Central memory CD8-positive, alpha-beta T cell (primary cell): ENCODE results near the gene SBF2.
A peak's percentile ranks its signal among the peaks of the same experiment; 100 is the strongest.

Source experiments
- ATAC-seq: fragments of 150-1000 bp; cut with Tn5 transposase; replicated peaks from 2 replicates; pipeline ENCODE4 v1.10.0; 2022; ENCODE audit warnings: mild to moderate bottlenecking, moderate FRiP score, moderate number of reproducible peaks; ENCODE audit not compliant: poor library complexity, severe bottlenecking; ENCODE audit errors: extremely low read depth
- DNase-seq, 2 donors: peaks; one replicate each; pipeline ENCODE4 v3.0.0; 2021; ENCODE audit warnings: low spot score in 2 of 2
- H3K27ac Mint-ChIP-seq: one replicate; pipeline ENCODE4 v1.8.0; 2022; ENCODE audit warnings: low read depth, mild to moderate bottlenecking, moderate library complexity, mixed read lengths
- H3K27me3 Mint-ChIP-seq: one replicate; pipeline ENCODE4 v1.8.0; 2022; ENCODE audit warnings: mixed read lengths
- H3K36me3 Mint-ChIP-seq: one replicate; pipeline ENCODE4 v1.8.0; 2022; ENCODE audit warnings: mild to moderate bottlenecking, moderate library complexity, mixed read lengths; ENCODE audit not compliant: insufficient read depth
- H3K4me1 Mint-ChIP-seq: one replicate; pipeline ENCODE4 v1.8.0; 2022; ENCODE audit warnings: mixed read lengths
- H3K4me3 Mint-ChIP-seq: one replicate; pipeline ENCODE4 v1.8.0; 2022; ENCODE audit warnings: mild to moderate bottlenecking, moderate library complexity, mixed read lengths
- H3K9me3 Mint-ChIP-seq: one replicate; pipeline ENCODE4 v1.8.0; 2022; ENCODE audit warnings: mixed read lengths

The SBF2 gene

GRCh38 chr11:10310301-10310841, 16.4 kb upstream of the SBF2 start:
- Mint-ChIP-seq H3K4me1 (peaks cover 31% of the 10 kb centered on the region), H3K27ac (no peak overlapping the region), H3K4me3 (no peak overlapping the region)

GRCh38 chr11:10309163-10310093, 15.4 kb upstream of the SBF2 start:
- no peak overlapping the region for H3K4me3 Mint-ChIP-seq
- peaks cover 40% of the 10 kb centered on the region for H3K4me1 Mint-ChIP-seq
- no peak overlapping the region for H3K27ac Mint-ChIP-seq
- H3K9me3 Mint-ChIP-seq: no peaks in the 10 kb centered on the region
- DNase-seq (no peak), ATAC-seq (no peak)
- H3K27me3 Mint-ChIP-seq: peaks cover 77% of the 10 kb centered on the region
- peaks cover 8% of the 10 kb centered on the region for H3K36me3 Mint-ChIP-seq

More at GRCh38 chr11:10310301-10310841, 16.4 kb upstream of the SBF2 start:
- ATAC-seq: no peak
- Mint-ChIP-seq H3K9me3 (no peaks in the 10 kb centered on the region), H3K36me3 (peaks cover 4% of the 10 kb centered on the region), H3K27me3 (peaks cover 73% of the 10 kb centered on the region)
- DNase-seq: no peak

GRCh38 chr11:10308201-10308954, 14.4 kb upstream of the SBF2 start:
- peaks cover 8% of the 10 kb centered on the region for H3K36me3 Mint-ChIP-seq
- H3K4me3 Mint-ChIP-seq: peak overlapping the region; percentile 96
- DNase-seq (no peak), ATAC-seq (no peak)
- H3K4me1 Mint-ChIP-seq: peaks cover 50% of the 10 kb centered on the region
- H3K27me3 Mint-ChIP-seq: peaks cover 77% of the 10 kb centered on the region
- no peak overlapping the region for H3K27ac Mint-ChIP-seq
- H3K9me3 Mint-ChIP-seq: no peaks in the 10 kb centered on the region

GRCh38 chr11:10307400-10308200, 13.6 kb upstream of the SBF2 start:
- Mint-ChIP-seq H3K36me3 (peaks cover 12% of the 10 kb centered on the region), H3K9me3 (no peaks in the 10 kb centered on the region), H3K27ac (peak overlapping the region; percentile 61), H3K4me3 (peak overlapping the region; percentile 96), H3K27me3 (peaks cover 76% of the 10 kb centered on the region), H3K4me1 (peaks cover 57% of the 10 kb centered on the region)
- DNase-seq (peak; percentile 75 to 81), ATAC-seq (peak; percentile 72)

GRCh38 chr11:10307022-10307399, 13.0 kb upstream of the SBF2 start:
- ATAC-seq (peak; percentile 31), DNase-seq (no peak)
- H3K4me1 Mint-ChIP-seq: peaks cover 62% of the 10 kb centered on the region
- peak overlapping the region; percentile 61 for H3K27ac Mint-ChIP-seq
- H3K27me3 Mint-ChIP-seq: peaks cover 70% of the 10 kb centered on the region
- H3K9me3 Mint-ChIP-seq: no peaks in the 10 kb centered on the region
- H3K36me3 Mint-ChIP-seq: peaks cover 12% of the 10 kb centered on the region
- peak overlapping the region; percentile 96 for H3K4me3 Mint-ChIP-seq

- peaks cover 12% of the 10 kb centered on the region for H3K36me3 Mint-ChIP-seq
- DNase-seq (no peak), ATAC-seq (no peak)
- no peaks in the 10 kb centered on the region for H3K9me3 Mint-ChIP-seq
- H3K27me3 Mint-ChIP-seq: peaks cover 63% of the 10 kb centered on the region
- H3K4me3 Mint-ChIP-seq: peak overlapping the region; percentile 96
- H3K4me1 Mint-ChIP-seq: peaks cover 62% of the 10 kb centered on the region
- no peak overlapping the region for H3K27ac Mint-ChIP-seq
These were observed 12.2 kb upstream of the SBF2 start for GRCh38 chr11:10305964-10306918.

GRCh38 chr11:10305262-10305963, 11.4 kb upstream of the SBF2 start:
- Mint-ChIP-seq H3K27ac (no peak overlapping the region), H3K4me3 (peak overlapping the region; percentile 96), H3K9me3 (no peaks in the 10 kb centered on the region), H3K27me3 (peaks cover 54% of the 10 kb centered on the region), H3K4me1 (peaks cover 62% of the 10 kb centered on the region), H3K36me3 (peaks cover 12% of the 10 kb centered on the region)
- DNase-seq: no peak
- ATAC-seq: no peak

- H3K27me3 Mint-ChIP-seq: peaks cover 47% of the 10 kb centered on the region
- H3K9me3 Mint-ChIP-seq: no peaks in the 10 kb centered on the region
- H3K36me3 Mint-ChIP-seq: peaks cover 12% of the 10 kb centered on the region
- peaks cover 62% of the 10 kb centered on the region for H3K4me1 Mint-ChIP-seq
- H3K4me3 Mint-ChIP-seq: peak within 1 kb of the TSS; percentile 96
- H3K27ac Mint-ChIP-seq: peak within 1 kb of the TSS; percentile 89
- no peak for DNase-seq
- ATAC-seq: no peak
These were observed 10.7 kb upstream of the SBF2 start, which contains the start of gene ADM for GRCh38 chr11:10304495-10305261. Gene ADM, plus strand, starts transcription at chr11:10305073. Its CDS starts 628 bp downstream, at chr11:10305701.

GRCh38 chr11:10303558-10304363, 9.7 kb upstream of the SBF2 start:
- DNase-seq: no peak
- no peaks in the 10 kb centered on the region for H3K9me3 Mint-ChIP-seq
- H3K4me1 Mint-ChIP-seq: peaks cover 64% of the 10 kb centered on the region
- peak overlapping the region; percentile 96 for H3K4me3 Mint-ChIP-seq
- peaks cover 12% of the 10 kb centered on the region for H3K36me3 Mint-ChIP-seq
- H3K27me3 Mint-ChIP-seq: peaks cover 38% of the 10 kb centered on the region
- ATAC-seq: no peak
- peak overlapping the region; percentile 89 for H3K27ac Mint-ChIP-seq
